HG02798 (cell line): ENCODE results near the gene CHMP6.

ENCODE experiments used
- ATAC-seq: cut with Tn5 transposase; IDR thresholded peaks from one replicate; pipeline ENCODE4 v1.9.1; 2021; ENCODE audit warnings: mild to moderate bottlenecking; ENCODE audit not compliant: unreplicated experiment, poor library complexity

Gene CHMP6

GRCh38 chr17:81037798-81038733 is 46.4 kb downstream of the CHMP6 start:
- no peak for ATAC-seq

GRCh38 chr17:81039096-81039495 is 47.5 kb downstream of the CHMP6 start:
- no peak for ATAC-seq

- no peak for ATAC-seq
These were observed 48.5 kb downstream of the CHMP6 start for GRCh38 chr17:81039854-81040758.

GRCh38 chr17:81040791-81041337 is 49.2 kb downstream of the CHMP6 start:
- ATAC-seq, result no peak

GRCh38 chr17:81042606-81043005 is 51.0 kb downstream of the CHMP6 start:
- ATAC-seq, result no peak

- no peak for ATAC-seq
These were observed 51.7 kb downstream of the CHMP6 start for GRCh38 chr17:81043319-81043724.

GRCh38 chr17:81043725-81044427 is 52.2 kb downstream of the CHMP6 start:
- ATAC-seq, result no peak

GRCh38 chr17:81044428-81044763 is 52.8 kb downstream of the CHMP6 start:
- ATAC-seq, result no peak

- ATAC-seq, result no peak
These were observed 53.3 kb downstream of the CHMP6 start for GRCh38 chr17:81044764-81045589.

GRCh38 chr17:81045590-81046095 is 54.0 kb downstream of the CHMP6 start:
- ATAC-seq, result no peak

GRCh38 chr17:81046132-81046769 is 54.6 kb downstream of the CHMP6 start:
- no peak for ATAC-seq

- no peak for ATAC-seq
These were observed 55.2 kb downstream of the CHMP6 start for GRCh38 chr17:81046770-81047359.

GRCh38 chr17:81048827-81049371 is 57.3 kb downstream of the CHMP6 start:
- ATAC-seq, result no peak

GRCh38 chr17:81049372-81049911 is 57.8 kb downstream of the CHMP6 start:
- ATAC-seq, result no peak
